ENCODE results near the gene PDE6B.

DNA sequence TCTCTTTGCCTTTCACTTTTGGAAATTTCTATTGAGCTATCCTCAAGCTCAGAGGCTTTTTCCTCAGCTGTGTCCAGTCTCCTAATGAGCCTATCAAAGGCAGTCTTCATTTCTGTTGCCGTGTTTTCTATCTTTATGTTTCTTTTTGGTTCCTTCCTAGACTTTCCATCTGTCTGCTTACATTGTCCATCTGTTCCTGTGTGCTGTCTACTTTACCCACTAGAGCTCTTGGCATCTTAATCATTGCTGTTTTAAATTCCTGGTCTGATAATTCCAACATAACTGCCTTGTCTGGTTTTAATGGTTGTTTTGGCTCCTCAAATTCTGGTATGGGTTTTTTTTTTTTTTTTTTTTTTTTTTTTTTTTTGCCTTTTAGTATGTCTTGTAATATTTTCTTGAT, 9.3 kb upstream of the PDE6B start:
- TF ChIP-seq EZH2 (IDR thresholded peaks at IDR 0.05; ENCODE audit: borderline replicate concordance, insufficient read depth, low read length, poor library complexity, severe bottlenecking) (no peak), RAD21 (conservative IDR thresholded peaks at IDR 0.05) (no peak), POLR2AphosphoS5 (IDR thresholded peaks at IDR 0.05) (no peak), SMC3 (conservative IDR thresholded peaks at IDR 0.05; ENCODE audit: poor library complexity) (no peak), EP300 (conservative IDR thresholded peaks at IDR 0.05; ENCODE audit: poor library complexity, severe bottlenecking) (no peak), TAF1 (IDR thresholded peaks at IDR 0.05; ENCODE audit: low read depth) (no peak)
- TF ChIP-seq, protein P1, sequence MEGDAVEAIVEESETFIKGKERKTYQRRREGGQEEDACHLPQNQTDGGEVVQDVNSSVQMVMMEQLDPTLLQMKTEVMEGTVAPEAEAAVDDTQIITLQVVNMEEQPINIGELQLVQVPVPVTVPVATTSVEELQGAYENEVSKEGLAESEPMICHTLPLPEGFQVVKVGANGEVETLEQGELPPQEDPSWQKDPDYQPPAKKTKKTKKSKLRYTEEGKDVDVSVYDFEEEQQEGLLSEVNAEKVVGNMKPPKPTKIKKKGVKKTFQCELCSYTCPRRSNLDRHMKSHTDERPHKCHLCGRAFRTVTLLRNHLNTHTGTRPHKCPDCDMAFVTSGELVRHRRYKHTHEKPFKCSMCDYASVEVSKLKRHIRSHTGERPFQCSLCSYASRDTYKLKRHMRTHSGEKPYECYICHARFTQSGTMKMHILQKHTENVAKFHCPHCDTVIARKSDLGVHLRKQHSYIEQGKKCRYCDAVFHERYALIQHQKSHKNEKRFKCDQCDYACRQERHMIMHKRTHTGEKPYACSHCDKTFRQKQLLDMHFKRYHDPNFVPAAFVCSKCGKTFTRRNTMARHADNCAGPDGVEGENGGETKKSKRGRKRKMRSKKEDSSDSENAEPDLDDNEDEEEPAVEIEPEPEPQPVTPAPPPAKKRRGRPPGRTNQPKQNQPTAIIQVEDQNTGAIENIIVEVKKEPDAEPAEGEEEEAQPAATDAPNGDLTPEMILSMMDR (IDR thresholded peaks at IDR 0.05; ENCODE audit: poor library complexity, severe bottlenecking), result no peak
- TF ChIP-seq, protein P2, sequence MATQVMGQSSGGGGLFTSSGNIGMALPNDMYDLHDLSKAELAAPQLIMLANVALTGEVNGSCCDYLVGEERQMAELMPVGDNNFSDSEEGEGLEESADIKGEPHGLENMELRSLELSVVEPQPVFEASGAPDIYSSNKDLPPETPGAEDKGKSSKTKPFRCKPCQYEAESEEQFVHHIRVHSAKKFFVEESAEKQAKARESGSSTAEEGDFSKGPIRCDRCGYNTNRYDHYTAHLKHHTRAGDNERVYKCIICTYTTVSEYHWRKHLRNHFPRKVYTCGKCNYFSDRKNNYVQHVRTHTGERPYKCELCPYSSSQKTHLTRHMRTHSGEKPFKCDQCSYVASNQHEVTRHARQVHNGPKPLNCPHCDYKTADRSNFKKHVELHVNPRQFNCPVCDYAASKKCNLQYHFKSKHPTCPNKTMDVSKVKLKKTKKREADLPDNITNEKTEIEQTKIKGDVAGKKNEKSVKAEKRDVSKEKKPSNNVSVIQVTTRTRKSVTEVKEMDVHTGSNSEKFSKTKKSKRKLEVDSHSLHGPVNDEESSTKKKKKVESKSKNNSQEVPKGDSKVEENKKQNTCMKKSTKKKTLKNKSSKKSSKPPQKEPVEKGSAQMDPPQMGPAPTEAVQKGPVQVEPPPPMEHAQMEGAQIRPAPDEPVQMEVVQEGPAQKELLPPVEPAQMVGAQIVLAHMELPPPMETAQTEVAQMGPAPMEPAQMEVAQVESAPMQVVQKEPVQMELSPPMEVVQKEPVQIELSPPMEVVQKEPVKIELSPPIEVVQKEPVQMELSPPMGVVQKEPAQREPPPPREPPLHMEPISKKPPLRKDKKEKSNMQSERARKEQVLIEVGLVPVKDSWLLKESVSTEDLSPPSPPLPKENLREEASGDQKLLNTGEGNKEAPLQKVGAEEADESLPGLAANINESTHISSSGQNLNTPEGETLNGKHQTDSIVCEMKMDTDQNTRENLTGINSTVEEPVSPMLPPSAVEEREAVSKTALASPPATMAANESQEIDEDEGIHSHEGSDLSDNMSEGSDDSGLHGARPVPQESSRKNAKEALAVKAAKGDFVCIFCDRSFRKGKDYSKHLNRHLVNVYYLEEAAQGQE (IDR thresholded peaks at IDR 0.05; ENCODE audit: borderline replicate concordance), result no peak
